SH-SY5Y (cell line): ENCODE results near the gene CELF1.

Experiments used
- GATA2 ChIP-seq: IDR thresholded peaks from 2 replicates; pipeline ENCODE4 v1.6.1; 2011; ENCODE audit warnings: mild to moderate bottlenecking, low read depth, low read length
- GATA3 ChIP-seq: IDR thresholded peaks from 2 replicates; pipeline ENCODE4 v1.6.1; 2011; ENCODE audit warnings: low read depth, mild to moderate bottlenecking, low read length, moderate library complexity

DNA sequence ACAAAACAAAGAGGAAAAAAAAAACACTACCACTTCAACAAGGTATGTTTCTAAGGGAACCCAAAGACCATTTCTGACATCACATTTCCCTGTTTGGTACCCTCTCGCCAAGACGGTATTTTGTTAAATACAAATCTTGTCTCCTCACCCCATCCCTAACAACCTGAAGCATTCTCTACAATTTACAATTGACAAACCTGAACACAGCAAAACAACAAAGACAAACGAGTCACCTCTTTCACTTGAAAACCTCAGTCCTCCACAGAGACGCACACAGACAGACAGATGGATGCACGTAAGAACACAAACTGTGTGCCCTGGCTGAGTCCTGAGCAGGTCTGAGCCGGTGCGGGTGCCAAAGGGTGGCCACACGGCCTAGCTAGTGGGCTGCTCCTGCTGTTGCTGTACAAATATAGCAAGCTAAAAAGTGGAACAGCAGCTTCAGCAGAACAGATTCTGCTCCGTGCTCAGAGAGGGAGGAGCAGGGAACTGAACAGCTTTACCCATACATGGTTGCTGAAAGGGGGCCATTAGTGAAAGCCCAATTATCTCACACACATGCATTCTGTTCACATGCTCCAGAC, 28.5 kb downstream of the CELF1 start:
- TF ChIP-seq GATA2: no peak
- TF ChIP-seq GATA3: no peak
